PC-9 (cell line): ENCODE measurements around the gene CNGB1. TPM values are rescaled to one million over a fixed set of nuclear protein-coding genes. Genes with fewer than 3 reads are reported as not detected.

Experiments
- BruUV-seq: library from RNA; stranded (reverse); fragments of 400-500 nt; replicated peaks from 2 replicates; lab custom pipeline; 2021; lab: Mats Ljungman, UMichigan
- CTCF ChIA-PET: fragments of 300-600 bp; sonication (Branson Sonifier 250); formaldehyde crosslinking; loops from one replicate; lab custom pipeline; 2022; ENCODE audit warnings: antibody characterized with exemption; lab: Charles Lee
- POLR2A ChIA-PET: fragments of 300-600 bp; sonication (Branson Sonifier 250); formaldehyde crosslinking; loops from one replicate; lab custom pipeline; 2022; ENCODE audit warnings: antibody characterized with exemption; ENCODE audit not compliant: unreplicated experiment; lab: Charles Lee
- DNase-seq, 2 experiments: peaks; one replicate each; pipeline versions ENCODE4 v3.0.0 to v3.0.0-alpha.2; 2015 to 2022; ENCODE audit warnings: mixed read lengths in 1 of 2
- H2AFZ ChIP-seq: fragments of 200-600 bp; sonication (generic); 2 replicates; pipeline ENCODE4 v1.8.1; 2017; ENCODE audit warnings: antibody characterized with exemption
- H3F3A ChIP-seq: fragments of 200-600 bp; sonication (generic); 2 replicates; pipeline ENCODE4 v1.8.1; 2017; ENCODE audit warnings: antibody characterized with exemption, mild to moderate bottlenecking, low read depth; ENCODE audit not compliant: insufficient read depth
- H3K27ac ChIP-seq: fragments of 200-600 bp; sonication (generic); 2 replicates; pipeline ENCODE4 v1.6.1; 2016; ENCODE audit warnings: mixed run types
- H3K27me3 ChIP-seq: fragments of 200-600 bp; sonication (generic); 2 replicates; pipeline ENCODE4 v1.6.1; 2016; ENCODE audit warnings: low read depth, mixed run types; ENCODE audit not compliant: insufficient read depth
- H3K36me3 ChIP-seq: fragments of 200-600 bp; sonication (generic); 2 replicates; pipeline ENCODE4 v1.6.1; 2016; ENCODE audit warnings: low read depth, mixed run types
- H3K4me1 ChIP-seq: fragments of 200-600 bp; sonication (generic); replicated peaks from 2 replicates; pipeline ENCODE4 v1.6.1; 2016; ENCODE audit warnings: mixed run types; ENCODE audit not compliant: insufficient read depth
- H3K4me2 ChIP-seq: fragments of 200-600 bp; sonication (generic); 2 replicates; pipeline ENCODE4 v1.6.1; 2017; ENCODE audit warnings: mixed run types
- H3K4me3 ChIP-seq: fragments of 200-600 bp; sonication (generic); 2 replicates; pipeline ENCODE4 v1.6.1; 2016; ENCODE audit warnings: mixed run types
- H3K79me2 ChIP-seq: fragments of 200-600 bp; sonication (generic); 2 replicates; pipeline ENCODE4 v1.6.1; 2017; ENCODE audit warnings: low read depth, mixed run types
- H3K9me2 ChIP-seq: fragments of 200-600 bp; sonication (generic); 2 replicates; pipeline ENCODE4 v1.8.1; 2017; ENCODE audit warnings: mild to moderate bottlenecking; ENCODE audit not compliant: insufficient read depth
- H3K9me3 ChIP-seq: fragments of 200-600 bp; sonication (generic); 2 replicates; pipeline ENCODE4 v1.8.1; 2016; ENCODE audit warnings: low read depth; ENCODE audit not compliant: insufficient read depth
- H4K20me1 ChIP-seq: fragments of 200-600 bp; sonication (generic); 2 replicates; pipeline ENCODE4 v1.8.1; 2017; ENCODE audit not compliant: insufficient read depth
- EZH2 ChIP-seq: fragments of 200-600 bp; sonication (generic); IDR thresholded peaks from 2 replicates; pipeline ENCODE4 v1.8.0; 2017; ENCODE audit warnings: antibody characterized with exemption, low read depth
- intact Hi-C: fragments of 100-400 bp; cut with micrococcal nuclease; formaldehyde crosslinking; loops from one replicate; pipeline ENCODE4 v1.10.0; 2022; ENCODE audit not compliant: unreplicated experiment
- total RNA-seq: library from RNA; stranded (reverse); gene quantifications from 2 replicates; pipeline ENCODE4 v1.2.3, GENCODE V29; 2021
- TF ChIP-seq, protein P1 (sequence below): fragments of 200-600 bp; sonication (generic); conservative IDR thresholded peaks from 2 replicates; pipeline ENCODE4 v1.6.1; 2017; ENCODE audit warnings: mixed run types, antibody characterized with exemption, mild to moderate bottlenecking, moderate library complexity

Gene CNGB1
- total RNA-seq, 1 experiment from 2014 or later = 1.1 TPM

DNA sequence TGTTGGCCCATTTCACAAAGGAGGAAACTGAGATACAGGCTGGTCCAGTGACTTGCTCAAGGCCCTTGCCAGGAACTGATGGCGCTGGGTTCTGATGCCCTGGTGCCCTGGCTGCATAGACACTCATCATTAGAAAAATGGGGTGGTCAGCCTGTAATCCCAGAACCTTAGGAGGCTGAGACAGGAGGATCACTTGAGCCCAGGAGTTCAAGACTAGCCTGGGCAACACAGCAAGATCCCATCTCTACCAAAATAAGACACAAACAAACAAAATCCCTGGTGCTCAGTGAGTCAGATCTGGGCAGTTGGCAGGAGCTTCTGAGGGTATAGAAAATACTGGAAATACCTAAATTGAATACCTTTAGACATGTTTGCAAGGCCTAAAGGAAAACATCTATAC lies 127.5 kb downstream of the CNGB1 start:
- no peak for DNase-seq
- Histone ChIP-seq H3K36me3 (no peaks in the 10 kb centered on the region), H3K27ac (no peak overlapping the region), H3K4me1 (peaks cover 10% of the 10 kb centered on the region; the same call in 1 of the 2 replicates), H4K20me1 (no peaks in the 10 kb centered on the region), H3K4me3 (no peak overlapping the region), H3K9me3 (no peaks in the 10 kb centered on the region), H3K27me3 (no peaks in the 10 kb centered on the region), H3K79me2 (no peaks in the 10 kb centered on the region), H2AFZ (no peak overlapping the region), H3K4me2 (no peak overlapping the region), H3F3A (no peaks in the 10 kb centered on the region), H3K9me2 (no peaks in the 10 kb centered on the region)
- TF ChIP-seq EZH2 = no peak
- TF ChIP-seq, protein P1, sequence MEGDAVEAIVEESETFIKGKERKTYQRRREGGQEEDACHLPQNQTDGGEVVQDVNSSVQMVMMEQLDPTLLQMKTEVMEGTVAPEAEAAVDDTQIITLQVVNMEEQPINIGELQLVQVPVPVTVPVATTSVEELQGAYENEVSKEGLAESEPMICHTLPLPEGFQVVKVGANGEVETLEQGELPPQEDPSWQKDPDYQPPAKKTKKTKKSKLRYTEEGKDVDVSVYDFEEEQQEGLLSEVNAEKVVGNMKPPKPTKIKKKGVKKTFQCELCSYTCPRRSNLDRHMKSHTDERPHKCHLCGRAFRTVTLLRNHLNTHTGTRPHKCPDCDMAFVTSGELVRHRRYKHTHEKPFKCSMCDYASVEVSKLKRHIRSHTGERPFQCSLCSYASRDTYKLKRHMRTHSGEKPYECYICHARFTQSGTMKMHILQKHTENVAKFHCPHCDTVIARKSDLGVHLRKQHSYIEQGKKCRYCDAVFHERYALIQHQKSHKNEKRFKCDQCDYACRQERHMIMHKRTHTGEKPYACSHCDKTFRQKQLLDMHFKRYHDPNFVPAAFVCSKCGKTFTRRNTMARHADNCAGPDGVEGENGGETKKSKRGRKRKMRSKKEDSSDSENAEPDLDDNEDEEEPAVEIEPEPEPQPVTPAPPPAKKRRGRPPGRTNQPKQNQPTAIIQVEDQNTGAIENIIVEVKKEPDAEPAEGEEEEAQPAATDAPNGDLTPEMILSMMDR = no peak
- ChIA-PET POLR2A (no interaction called here), CTCF (no interaction called here)
- intact Hi-C loops = no loop called here
- no TSS peak for BruUV-seq

DNA sequence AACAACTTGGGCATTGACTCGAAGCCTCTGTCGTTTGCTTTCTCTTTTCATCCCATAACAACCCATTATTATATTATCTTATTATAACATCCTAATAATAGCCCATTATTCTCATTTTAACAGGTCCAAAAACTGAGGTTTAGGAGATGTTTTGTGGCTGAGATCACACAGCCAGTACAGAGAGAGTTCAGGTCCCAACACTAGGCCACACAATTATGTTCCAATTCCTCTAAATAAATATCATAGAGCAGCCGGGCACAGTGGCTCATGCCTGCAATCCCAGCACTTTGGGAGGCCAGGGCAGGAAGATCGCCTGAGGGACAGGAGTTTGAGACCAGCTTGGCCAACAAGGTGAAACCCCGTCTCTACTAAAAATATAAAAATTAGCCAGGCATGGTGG lies 128.3 kb downstream of the CNGB1 start:
- no peak overlapping the region for H3K4me2 ChIP-seq
- H3K27ac ChIP-seq = no peak overlapping the region
- no peak overlapping the region for H3K4me3 ChIP-seq
- intact Hi-C loops = no loop called here
- ChIA-PET POLR2A (no interaction called here), CTCF (no interaction called here)
- no peaks in the 10 kb centered on the region for H3K79me2 ChIP-seq
- no peaks in the 10 kb centered on the region for H4K20me1 ChIP-seq
- no peaks in the 10 kb centered on the region for H3K9me2 ChIP-seq
- TF ChIP-seq EZH2 = no peak
- TF ChIP-seq, protein P1 = no peak
- no peaks in the 10 kb centered on the region; the same call in 1 of the 2 replicates for H3F3A ChIP-seq
- no peak overlapping the region for H2AFZ ChIP-seq
- no peak for DNase-seq
- no peaks in the 10 kb centered on the region for H3K27me3 ChIP-seq
- H3K9me3 ChIP-seq = no peaks in the 10 kb centered on the region
- no peaks in the 10 kb centered on the region for H3K36me3 ChIP-seq
- BruUV-seq = no TSS peak
- peaks cover 10% of the 10 kb centered on the region; the same call in 1 of the 2 replicates for H3K4me1 ChIP-seq

DNA sequence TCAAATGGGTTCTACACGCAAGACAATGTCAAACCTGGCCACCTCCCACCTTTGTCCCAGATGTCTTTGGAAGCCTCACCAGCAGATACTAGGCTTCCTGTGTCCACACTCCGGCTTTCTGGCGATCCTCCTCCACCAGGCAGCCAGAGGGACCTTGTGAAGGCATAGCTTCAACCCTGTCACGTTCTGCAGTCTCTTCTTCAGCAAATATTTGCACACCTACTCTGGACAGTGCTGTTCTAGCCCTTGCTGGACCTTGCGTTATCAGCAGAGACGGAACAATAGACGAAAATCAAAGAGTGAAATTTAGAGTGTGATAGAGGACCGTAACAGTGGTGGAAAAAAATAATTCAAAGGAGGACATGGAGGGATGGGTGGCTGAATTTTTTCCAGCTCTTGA lies 130.1 kb downstream of the CNGB1 start:
- no TSS peak for BruUV-seq
- ChIA-PET POLR2A (no interaction called here), CTCF (no interaction called here)
- H3K27ac ChIP-seq = no peak overlapping the region
- H3K36me3 ChIP-seq = no peaks in the 10 kb centered on the region
- no peaks in the 10 kb centered on the region for H3K9me2 ChIP-seq
- intact Hi-C loops = no loop called here
- peaks cover 1% of the 10 kb centered on the region for H3K4me1 ChIP-seq
- TF ChIP-seq EZH2 = no peak
- TF ChIP-seq, protein P1 = no peak
- DNase-seq = no peak
- peaks cover 1% of the 10 kb centered on the region; the same call in 1 of the 2 replicates for H3F3A ChIP-seq
- H3K4me3 ChIP-seq = no peak overlapping the region
- no peaks in the 10 kb centered on the region for H4K20me1 ChIP-seq
- no peaks in the 10 kb centered on the region for H3K9me3 ChIP-seq
- no peaks in the 10 kb centered on the region for H3K79me2 ChIP-seq
- no peaks in the 10 kb centered on the region for H3K27me3 ChIP-seq
- H2AFZ ChIP-seq = no peak overlapping the region
- H3K4me2 ChIP-seq = no peak overlapping the region
